ENCODE data around the gene WDR76. TPM values are rescaled to one million over a fixed set of nuclear protein-coding genes. Genes with fewer than 3 reads are reported as not detected.

WDR76 gene
- polyA plus RNA-seq, 1 of the 3 experiments (the other 2 are of a cell fraction) = 1.8 TPM

DNA sequence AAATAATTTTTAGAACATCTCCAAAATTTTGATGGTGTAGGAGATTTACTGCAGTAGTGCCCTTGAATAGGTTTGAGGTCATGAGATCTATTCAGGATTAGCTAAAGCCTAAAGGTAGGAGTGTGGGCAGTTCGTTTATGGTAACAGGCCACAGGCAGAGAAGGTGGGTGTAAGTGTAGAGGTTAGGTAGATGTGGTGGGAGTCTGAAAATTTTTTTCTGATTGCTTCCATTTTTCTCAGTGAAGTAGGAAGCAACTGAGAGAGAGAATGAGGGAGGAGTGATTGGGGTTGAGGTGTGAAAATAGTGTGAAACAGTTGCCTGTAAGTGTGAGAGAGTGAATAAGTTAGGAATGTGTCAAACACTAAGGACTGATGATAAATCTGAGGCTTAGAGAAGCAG is 47.8 kb upstream of the WDR76 start:
- Histone ChIP-seq H3K27ac (ENCODE audit: low read depth in 2 of 2, low read length in 1 of 2) (no peak overlapping the region), H3K36me3 (replicated peaks in 1 of 2; ENCODE audit: control insufficient read depth in 1 of 2, insufficient read depth in 2 of 2, low read length in 1 of 2) (peaks cover 0 to 2% of the 10 kb centered on the region in 2 experiments), H3K4me3 (ENCODE audit: low read depth in 2 of 2, low read length in 1 of 2) (no peak overlapping the region), H3F3A (replicated peaks; ENCODE audit: insufficient read depth) (peaks cover 25% of the 10 kb centered on the region), H3K4me2 (no peak overlapping the region), H2AFZ (ENCODE audit: low read depth) (no peak overlapping the region), H3K27me3 (ENCODE audit: insufficient read depth) (no peaks in the 10 kb centered on the region), H3K4me1 (ENCODE audit: control insufficient read depth in 1 of 2, insufficient read depth in 2 of 2, low read depth in 1 of 2, low read length in 1 of 2) (peaks cover 0 to 3% of the 10 kb centered on the region in 2 experiments; a peak in 1 of 4 replicates), H3K9me2 (no peaks in the 10 kb centered on the region), H3K79me2 (ENCODE audit: insufficient read depth) (no peaks in the 10 kb centered on the region), H3K9me3 (no peaks in the 10 kb centered on the region), H4K20me1 (ENCODE audit: insufficient read depth) (no peaks in the 10 kb centered on the region), H3K9ac (no peak overlapping the region)
- DNase-seq = no peak
- ChIA-PET CTCF (interaction anchor here (1.0 kb wide), 1 partner anchor 9 kb away, joined by 3 read pairs; no protein-coding TSS in a partner anchor), POLR2A (no interaction called here)
- TF ChIP-seq, protein P1, sequence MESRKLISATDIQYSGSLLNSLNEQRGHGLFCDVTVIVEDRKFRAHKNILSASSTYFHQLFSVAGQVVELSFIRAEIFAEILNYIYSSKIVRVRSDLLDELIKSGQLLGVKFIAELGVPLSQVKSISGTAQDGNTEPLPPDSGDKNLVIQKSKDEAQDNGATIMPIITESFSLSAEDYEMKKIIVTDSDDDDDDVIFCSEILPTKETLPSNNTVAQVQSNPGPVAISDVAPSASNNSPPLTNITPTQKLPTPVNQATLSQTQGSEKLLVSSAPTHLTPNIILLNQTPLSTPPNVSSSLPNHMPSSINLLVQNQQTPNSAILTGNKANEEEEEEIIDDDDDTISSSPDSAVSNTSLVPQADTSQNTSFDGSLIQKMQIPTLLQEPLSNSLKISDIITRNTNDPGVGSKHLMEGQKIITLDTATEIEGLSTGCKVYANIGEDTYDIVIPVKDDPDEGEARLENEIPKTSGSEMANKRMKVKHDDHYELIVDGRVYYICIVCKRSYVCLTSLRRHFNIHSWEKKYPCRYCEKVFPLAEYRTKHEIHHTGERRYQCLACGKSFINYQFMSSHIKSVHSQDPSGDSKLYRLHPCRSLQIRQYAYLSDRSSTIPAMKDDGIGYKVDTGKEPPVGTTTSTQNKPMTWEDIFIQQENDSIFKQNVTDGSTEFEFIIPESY (IDR thresholded peaks at IDR 0.05; ENCODE audit: borderline replicate concordance, low read depth) = no peak
- TF ChIP-seq, protein P2, sequence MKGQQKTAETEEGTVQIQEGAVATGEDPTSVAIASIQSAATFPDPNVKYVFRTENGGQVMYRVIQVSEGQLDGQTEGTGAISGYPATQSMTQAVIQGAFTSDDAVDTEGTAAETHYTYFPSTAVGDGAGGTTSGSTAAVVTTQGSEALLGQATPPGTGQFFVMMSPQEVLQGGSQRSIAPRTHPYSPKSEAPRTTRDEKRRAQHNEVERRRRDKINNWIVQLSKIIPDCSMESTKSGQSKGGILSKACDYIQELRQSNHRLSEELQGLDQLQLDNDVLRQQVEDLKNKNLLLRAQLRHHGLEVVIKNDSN (IDR thresholded peaks at IDR 0.05; ENCODE audit: borderline replicate concordance, low read depth) = no peak
- TF ChIP-seq GABPA (IDR thresholded peaks at IDR 0.05; ENCODE audit: low read depth) (no peak), YY1 (IDR thresholded peaks at IDR 0.05; ENCODE audit: low read depth) (no peak)
- WGBS (ENCODE audit: low lambda C conversion rate) = 100% methylated on average over 1 of the region's 1 CpG

DNA sequence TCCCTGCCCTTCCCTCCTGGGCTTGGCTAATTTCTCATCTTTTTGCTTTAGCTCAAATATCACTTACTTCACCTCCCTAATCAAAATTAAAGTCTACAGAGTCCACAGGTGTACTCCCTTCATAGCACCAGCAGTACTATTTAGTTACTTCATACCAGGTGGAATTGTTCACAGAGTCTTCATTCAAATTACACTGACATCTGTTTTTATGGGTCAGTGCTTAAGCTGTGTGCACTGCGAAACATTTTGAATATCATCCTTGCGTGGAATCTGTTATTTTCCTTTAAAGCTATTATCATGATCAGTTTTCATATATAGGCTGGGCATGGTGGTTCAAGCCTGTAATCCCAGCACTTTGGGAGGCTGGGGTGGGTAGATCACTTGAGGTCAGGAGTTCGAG is 37.4 kb upstream of the WDR76 start:
- H3K9me3 ChIP-seq = no peaks in the 10 kb centered on the region
- H3F3A ChIP-seq (replicated peaks; ENCODE audit: insufficient read depth) = peaks cover 12% of the 10 kb centered on the region
- H3K36me3 ChIP-seq (replicated peaks in 1 of 2; ENCODE audit: control insufficient read depth in 1 of 2, insufficient read depth in 2 of 2, low read length in 1 of 2) = peaks cover 11% of the 10 kb centered on the region in 2 experiments
- no peaks in the 10 kb centered on the region for H3K27me3 ChIP-seq (ENCODE audit: insufficient read depth)
- no peaks in the 10 kb centered on the region for H3K9me2 ChIP-seq
- H3K79me2 ChIP-seq (ENCODE audit: insufficient read depth) = peaks cover 23% of the 10 kb centered on the region
- POLR2A ChIA-PET = interaction anchor here (1.3 kb wide), 1 partner anchor 13 kb away, joined by 3 read pairs; the partner anchor contains the start of gene ELL3
- WGBS (ENCODE audit: low lambda C conversion rate) = 96% methylated on average over 3 of the region's 3 CpGs
- H3K4me1 ChIP-seq (ENCODE audit: control insufficient read depth in 1 of 2, insufficient read depth in 2 of 2, low read depth in 1 of 2, low read length in 1 of 2) = peaks cover 12 to 13% of the 10 kb centered on the region in 2 experiments; a peak in 3 of 4 replicates
- H4K20me1 ChIP-seq (ENCODE audit: insufficient read depth) = peaks cover 8% of the 10 kb centered on the region; the same call in 1 of the 2 replicates
- H3K27ac ChIP-seq (ENCODE audit: low read depth in 2 of 2, low read length in 1 of 2) = no peak overlapping the region
- H3K4me2 ChIP-seq = no peak overlapping the region
- no peak overlapping the region for H3K4me3 ChIP-seq (ENCODE audit: low read depth in 2 of 2, low read length in 1 of 2)
- H2AFZ ChIP-seq (ENCODE audit: low read depth) = no peak overlapping the region
- CTCF ChIA-PET = interaction anchor here (2.0 to 3.0 kb wide), 2 partner anchors 14 to 19 kb away, joined by 5 to 13 read pairs; no protein-coding TSS in a partner anchor
- no peak for TF ChIP-seq RXRA (IDR thresholded peaks at IDR 0.05; ENCODE audit: borderline replicate concordance, low read depth)
- TF ChIP-seq, protein P3, sequence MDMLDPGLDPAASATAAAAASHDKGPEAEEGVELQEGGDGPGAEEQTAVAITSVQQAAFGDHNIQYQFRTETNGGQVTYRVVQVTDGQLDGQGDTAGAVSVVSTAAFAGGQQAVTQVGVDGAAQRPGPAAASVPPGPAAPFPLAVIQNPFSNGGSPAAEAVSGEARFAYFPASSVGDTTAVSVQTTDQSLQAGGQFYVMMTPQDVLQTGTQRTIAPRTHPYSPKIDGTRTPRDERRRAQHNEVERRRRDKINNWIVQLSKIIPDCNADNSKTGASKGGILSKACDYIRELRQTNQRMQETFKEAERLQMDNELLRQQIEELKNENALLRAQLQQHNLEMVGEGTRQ (IDR thresholded peaks at IDR 0.05; ENCODE audit: borderline replicate concordance, low read depth, low read length) = no peak
- no peak for TF ChIP-seq RFX5 (IDR thresholded peaks at IDR 0.05; ENCODE audit: low read length)
- no peak for TF ChIP-seq GATA2 (CRISPR knock-in tag; IDR thresholded peaks at IDR 0.05)
- TF ChIP-seq TEAD4 (IDR thresholded peaks at IDR 0.05; ENCODE audit: borderline replicate concordance, insufficient read depth) = no peak
- TF ChIP-seq, protein P2 (IDR thresholded peaks at IDR 0.05; ENCODE audit: borderline replicate concordance, low read depth) = no peak
- TF ChIP-seq FOSL2 (IDR thresholded peaks at IDR 0.05; ENCODE audit: borderline replicate concordance, low read depth) = no peak
- TF ChIP-seq POLR2AphosphoS5 (IDR thresholded peaks at IDR 0.05; ENCODE audit: low read depth, low read length) = no peak
- no peak for TF ChIP-seq YY1 (IDR thresholded peaks at IDR 0.05; ENCODE audit: low read depth)
- no peak for TF ChIP-seq GABPA (IDR thresholded peaks at IDR 0.05; ENCODE audit: low read depth)
- no peak for TF ChIP-seq RAD21 (IDR thresholded peaks at IDR 0.05; ENCODE audit: low read length)
- no peak for TF ChIP-seq EZH2phosphoT487 (IDR thresholded peaks at IDR 0.05; ENCODE audit: borderline replicate concordance, low read depth)
- no peak for TF ChIP-seq ELF1 (IDR thresholded peaks at IDR 0.05)
- TF ChIP-seq, protein P4, sequence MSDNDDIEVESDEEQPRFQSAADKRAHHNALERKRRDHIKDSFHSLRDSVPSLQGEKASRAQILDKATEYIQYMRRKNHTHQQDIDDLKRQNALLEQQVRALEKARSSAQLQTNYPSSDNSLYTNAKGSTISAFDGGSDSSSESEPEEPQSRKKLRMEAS (IDR thresholded peaks at IDR 0.05; ENCODE audit: low read depth) = no peak
- TF ChIP-seq, protein P5, sequence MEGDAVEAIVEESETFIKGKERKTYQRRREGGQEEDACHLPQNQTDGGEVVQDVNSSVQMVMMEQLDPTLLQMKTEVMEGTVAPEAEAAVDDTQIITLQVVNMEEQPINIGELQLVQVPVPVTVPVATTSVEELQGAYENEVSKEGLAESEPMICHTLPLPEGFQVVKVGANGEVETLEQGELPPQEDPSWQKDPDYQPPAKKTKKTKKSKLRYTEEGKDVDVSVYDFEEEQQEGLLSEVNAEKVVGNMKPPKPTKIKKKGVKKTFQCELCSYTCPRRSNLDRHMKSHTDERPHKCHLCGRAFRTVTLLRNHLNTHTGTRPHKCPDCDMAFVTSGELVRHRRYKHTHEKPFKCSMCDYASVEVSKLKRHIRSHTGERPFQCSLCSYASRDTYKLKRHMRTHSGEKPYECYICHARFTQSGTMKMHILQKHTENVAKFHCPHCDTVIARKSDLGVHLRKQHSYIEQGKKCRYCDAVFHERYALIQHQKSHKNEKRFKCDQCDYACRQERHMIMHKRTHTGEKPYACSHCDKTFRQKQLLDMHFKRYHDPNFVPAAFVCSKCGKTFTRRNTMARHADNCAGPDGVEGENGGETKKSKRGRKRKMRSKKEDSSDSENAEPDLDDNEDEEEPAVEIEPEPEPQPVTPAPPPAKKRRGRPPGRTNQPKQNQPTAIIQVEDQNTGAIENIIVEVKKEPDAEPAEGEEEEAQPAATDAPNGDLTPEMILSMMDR (IDR thresholded peaks at IDR 0.05) = no peak
- TF ChIP-seq, protein P1 (IDR thresholded peaks at IDR 0.05; ENCODE audit: borderline replicate concordance, low read depth) = no peak
- no peak for TF ChIP-seq TCF12 (IDR thresholded peaks at IDR 0.05)
- no peak for DNase-seq
- no peak overlapping the region for H3K9ac ChIP-seq

Measured in SK-N-SH (cell line).